NB4 (cell line): ENCODE results near the gene RIPK3.

Experiments
- CTCF ChIP-seq: IDR thresholded peaks from one replicate; pipeline ENCODE4 v1.5.1; 2012; ENCODE audit warnings: low read depth, low read length
- MAX ChIP-seq: IDR thresholded peaks from 2 replicates; pipeline ENCODE4 v1.6.1; 2011; ENCODE audit warnings: low read depth, low read length
- MYC ChIP-seq: IDR thresholded peaks from 2 replicates; pipeline ENCODE4 v1.6.1; 2011; ENCODE audit warnings: low read depth, low read length
- POLR2A ChIP-seq: IDR thresholded peaks from 2 replicates; pipeline ENCODE4 v1.6.1; 2011; ENCODE audit warnings: mild to moderate bottlenecking; ENCODE audit not compliant: insufficient read length; ENCODE audit errors: extremely low read depth

- TF ChIP-seq POLR2A (no peak), CTCF (no peak), MYC (no peak), MAX (no peak)
Measured at GRCh38 chr14:24292118-24292807, 47.5 kb downstream of the RIPK3 start.
